ENCODE data around the gene PTPRS. TPM values are rescaled to one million over a fixed set of nuclear protein-coding genes. Genes with fewer than 3 reads are reported as not detected.
"Not testable (repeated sequence)": the region's sequence is repeated elsewhere in the genome, so short reads cannot be mapped to it uniquely, and the experiment has no call there.

Gene PTPRS
- total RNA-seq, 1 donor from 2014 or later = 1,064 TPM

DNA sequence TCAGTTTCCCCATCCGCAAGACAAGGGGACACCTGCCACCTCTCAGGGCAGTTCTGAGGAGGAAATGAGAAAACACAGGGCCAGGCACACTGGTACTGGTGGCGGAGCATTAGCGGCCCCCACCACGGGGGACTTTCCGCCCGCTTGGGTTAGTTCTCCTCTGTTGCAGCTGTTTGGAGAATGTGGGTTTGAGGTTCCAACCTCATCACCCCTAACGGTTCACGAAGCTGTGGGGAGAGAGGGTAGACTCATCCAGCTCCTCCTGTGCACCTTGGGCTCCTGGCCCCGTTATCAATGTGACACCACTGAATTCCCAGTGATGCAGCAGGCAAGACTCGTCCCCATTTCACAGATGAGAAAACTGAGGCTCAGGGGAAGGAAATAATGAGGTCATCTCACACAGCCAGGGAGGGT lies 10.3 kb downstream of the PTPRS start:
- TF ChIP-seq CTCF (IDR thresholded peaks at IDR 0.05; ENCODE audit: partially characterized antibody, unreplicated experiment) = no peak
- peaks cover 8% of the 10 kb centered on the region for H3K27me3 Mint-ChIP-seq (ENCODE audit: unreplicated experiment)
- no peak overlapping the region for H3K4me3 Mint-ChIP-seq (ENCODE audit: unreplicated experiment)
- no peak for DNase-seq
- H3K36me3 Mint-ChIP-seq (ENCODE audit: unreplicated experiment) = no peaks in the 10 kb centered on the region
- H3K9me3 Mint-ChIP-seq (ENCODE audit: unreplicated experiment) = peaks cover 6% of the 10 kb centered on the region
- H3K4me1 Mint-ChIP-seq (ENCODE audit: low read depth, unreplicated experiment) = peaks cover 29% of the 10 kb centered on the region
- H3K27ac Mint-ChIP-seq (ENCODE audit: unreplicated experiment) = peak overlapping the region; percentile 68

GRCh38 chr19:5329141-5329540 lies 11.5 kb downstream of the PTPRS start:
- Mint-ChIP-seq H3K36me3 (ENCODE audit: unreplicated experiment) (peaks cover 4% of the 10 kb centered on the region), H3K4me3 (ENCODE audit: unreplicated experiment) (no peak overlapping the region), H3K27me3 (ENCODE audit: unreplicated experiment) (peaks cover 10% of the 10 kb centered on the region), H3K4me1 (ENCODE audit: low read depth, unreplicated experiment) (peaks cover 22% of the 10 kb centered on the region), H3K9me3 (ENCODE audit: unreplicated experiment) (peaks cover 6% of the 10 kb centered on the region), H3K27ac (ENCODE audit: unreplicated experiment) (peak overlapping the region; percentile 57)
- TF ChIP-seq CTCF (IDR thresholded peaks at IDR 0.05; ENCODE audit: partially characterized antibody, unreplicated experiment) = no peak
- DNase-seq = no peak

- Mint-ChIP-seq H3K27me3 (ENCODE audit: unreplicated experiment) (peaks cover 13% of the 10 kb centered on the region), H3K4me1 (ENCODE audit: low read depth, unreplicated experiment) (peaks cover 20% of the 10 kb centered on the region)
- not testable (repeated sequence) for H3K4me3 Mint-ChIP-seq (ENCODE audit: unreplicated experiment); H3K27ac Mint-ChIP-seq (ENCODE audit: unreplicated experiment); DNase-seq; H3K9me3 Mint-ChIP-seq (ENCODE audit: unreplicated experiment); H3K36me3 Mint-ChIP-seq (ENCODE audit: unreplicated experiment)
These were observed 12.2 kb downstream of the PTPRS start for GRCh38 chr19:5328407-5328806.

DNA sequence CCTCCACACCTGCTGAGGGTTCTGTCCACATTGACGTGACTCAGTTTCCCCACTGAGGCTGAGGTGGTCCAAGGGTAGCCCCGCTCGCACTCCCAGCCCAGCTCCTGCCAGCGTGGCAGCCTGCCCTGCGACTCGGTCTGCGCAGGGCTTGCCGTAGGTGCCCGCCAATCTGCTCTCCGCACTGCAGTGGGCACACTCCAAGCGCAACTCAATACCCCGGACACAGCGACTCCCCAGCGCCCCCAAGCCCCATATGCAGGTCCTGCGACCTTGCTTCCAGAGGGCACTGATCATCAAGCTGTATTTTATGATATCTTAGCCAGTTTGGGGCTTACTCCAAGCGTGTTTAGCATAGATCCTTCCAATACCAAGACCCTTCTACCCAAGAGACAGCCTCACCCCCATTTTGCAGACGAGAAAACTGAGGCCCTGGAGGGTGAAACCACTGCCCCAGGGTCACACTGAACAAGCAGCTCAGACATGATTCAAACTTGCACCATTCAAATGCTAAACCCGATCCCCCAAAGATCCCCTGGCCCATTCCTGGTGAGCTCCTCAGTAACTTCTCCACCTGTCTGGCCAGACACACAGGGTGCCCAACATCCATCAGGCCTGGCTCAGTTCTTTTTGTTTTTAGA lies 13.5 kb downstream of the PTPRS start:
- Mint-ChIP-seq H3K4me3 (ENCODE audit: unreplicated experiment) (no peak overlapping the region), H3K27me3 (ENCODE audit: unreplicated experiment) (peaks cover 17% of the 10 kb centered on the region), H3K27ac (ENCODE audit: unreplicated experiment) (peak overlapping the region; percentile 55), H3K9me3 (ENCODE audit: unreplicated experiment) (peaks cover 10% of the 10 kb centered on the region), H3K4me1 (ENCODE audit: low read depth, unreplicated experiment) (peaks cover 22% of the 10 kb centered on the region), H3K36me3 (ENCODE audit: unreplicated experiment) (peaks cover 4% of the 10 kb centered on the region)
- no peak for TF ChIP-seq CTCF (IDR thresholded peaks at IDR 0.05; ENCODE audit: partially characterized antibody, unreplicated experiment)
- no peak for DNase-seq

DNA sequence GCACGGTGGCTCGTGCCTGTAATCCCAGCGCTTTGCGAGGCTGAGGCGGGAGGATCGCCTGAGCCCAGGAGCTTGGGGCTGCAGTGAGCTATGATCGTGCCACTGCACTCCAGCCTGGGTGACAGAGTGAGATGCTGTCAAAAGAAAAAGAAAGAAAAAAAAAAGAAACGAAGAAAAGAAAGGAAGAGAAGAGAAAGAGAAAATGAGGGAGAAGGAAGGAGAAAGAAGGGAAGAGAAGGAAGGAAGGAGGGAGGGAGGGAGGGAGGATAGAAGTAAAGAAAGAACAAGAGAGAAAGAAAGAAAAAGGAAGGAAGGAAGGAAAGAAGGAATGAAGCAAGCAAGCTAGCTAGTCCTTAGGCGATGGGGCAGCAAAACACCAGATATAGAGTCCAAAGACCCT lies 14.1 kb downstream of the PTPRS start:
- no peak for TF ChIP-seq CTCF (IDR thresholded peaks at IDR 0.05; ENCODE audit: partially characterized antibody, unreplicated experiment)
- DNase-seq = no peak
- Mint-ChIP-seq H3K27ac (ENCODE audit: unreplicated experiment) (peak overlapping the region; percentile 28), H3K36me3 (ENCODE audit: unreplicated experiment) (peaks cover 4% of the 10 kb centered on the region), H3K27me3 (ENCODE audit: unreplicated experiment) (peaks cover 17% of the 10 kb centered on the region), H3K9me3 (ENCODE audit: unreplicated experiment) (peaks cover 10% of the 10 kb centered on the region), H3K4me1 (ENCODE audit: low read depth, unreplicated experiment) (peaks cover 23% of the 10 kb centered on the region), H3K4me3 (ENCODE audit: unreplicated experiment) (no peak overlapping the region)

All from glutamatergic neuron (in vitro differentiated cells).